Esophagus squamous epithelium (tissue), 5 donors: ENCODE data around the gene MSH3. TPM values are rescaled to one million over a fixed set of nuclear protein-coding genes. Genes with fewer than 3 reads are reported as not detected.

Source experiments
- DNase-seq: peaks from one replicate; lab custom pipeline; 2025; lab: John Stamatoyannopoulos, UW
- H3K27ac ChIP-seq, 4 donors: fragments of 200-600 bp; sonication (generic); one replicate each; pipeline ENCODE4 v1.5.1; 2016 to 2019; ENCODE audit warnings: mild to moderate bottlenecking in 1 of 4
- H3K27me3 ChIP-seq, 4 donors: fragments of 200-600 bp; sonication (generic); 1 replicate in 3 of 4; 2 replicates in 1 of 4; pipeline versions ENCODE4 v1.5.1 to v1.6.0; 2017 to 2021; ENCODE audit warnings: antibody characterized with exemption in 1 of 4
- H3K36me3 ChIP-seq, 3 donors: fragments of 200-600 bp; sonication (generic); one replicate each; pipeline ENCODE4 v1.5.1; 2016 to 2019
- H3K4me1 ChIP-seq, 3 donors: fragments of 200-600 bp; sonication (generic); one replicate each; pipeline ENCODE4 v1.5.1; 2017 to 2019
- H3K4me3 ChIP-seq, 4 donors: fragments of 200-600 bp; sonication (generic); 1 replicate in 3 of 4; 2 replicates in 1 of 4; pipeline ENCODE4 v1.5.1; 2016 to 2019; ENCODE audit warnings: mild to moderate bottlenecking in 2 of 4, moderate library complexity in 1 of 4
- H3K9me3 ChIP-seq, 3 donors: fragments of 200-600 bp; sonication (generic); one replicate each; pipeline ENCODE4 v1.5.1; 2016 to 2019
- POLR2A ChIP-seq, 4 donors: fragments of 450-650 bp; IDR thresholded peaks; one replicate each; pipeline ENCODE4 v1.6.1; 2017; ENCODE audit warnings: antibody characterized with exemption in 4 of 4, mild to moderate bottlenecking in 4 of 4, moderate library complexity in 3 of 4
- WGBS, 2 donors: methylation state at CpG; one replicate each; pipeline ENCODE4 v1.1.5; 2018; 5-methylcytosine and 5-hydroxymethylcytosine counted together
- intact Hi-C: fragments of 100-400 bp; cut with DNase I; formaldehyde crosslinking; loops from one replicate; pipeline ENCODE4 v1.15.0; 2022
- total RNA-seq, 4 donors: library from RNA; depleted of rRNA; stranded (reverse); fragments of >200 nt; gene quantifications; one replicate each; pipeline ENCODE4 v1.1.0, GENCODE V29; 2016
- TF ChIP-seq, protein P1 (sequence below), 6 experiments: fragments of 450-650 bp in 4 of 6; fragments of 200-600 bp in 2 of 6; sonication (generic) in 2 of 6; IDR thresholded peaks; one replicate each; pipeline ENCODE4 v1.5.1; 2016 to 2019; ENCODE audit warnings: antibody characterized with exemption in 6 of 6, mild to moderate bottlenecking in 4 of 6, moderate library complexity in 4 of 6
- donor health status: DM: yes; HTN: yes; CAD: no.

Gene MSH3
- total RNA-seq, 4 donors from 2014 or later: 6.6 to 12.5 (median 11.6) TPM

DNA sequence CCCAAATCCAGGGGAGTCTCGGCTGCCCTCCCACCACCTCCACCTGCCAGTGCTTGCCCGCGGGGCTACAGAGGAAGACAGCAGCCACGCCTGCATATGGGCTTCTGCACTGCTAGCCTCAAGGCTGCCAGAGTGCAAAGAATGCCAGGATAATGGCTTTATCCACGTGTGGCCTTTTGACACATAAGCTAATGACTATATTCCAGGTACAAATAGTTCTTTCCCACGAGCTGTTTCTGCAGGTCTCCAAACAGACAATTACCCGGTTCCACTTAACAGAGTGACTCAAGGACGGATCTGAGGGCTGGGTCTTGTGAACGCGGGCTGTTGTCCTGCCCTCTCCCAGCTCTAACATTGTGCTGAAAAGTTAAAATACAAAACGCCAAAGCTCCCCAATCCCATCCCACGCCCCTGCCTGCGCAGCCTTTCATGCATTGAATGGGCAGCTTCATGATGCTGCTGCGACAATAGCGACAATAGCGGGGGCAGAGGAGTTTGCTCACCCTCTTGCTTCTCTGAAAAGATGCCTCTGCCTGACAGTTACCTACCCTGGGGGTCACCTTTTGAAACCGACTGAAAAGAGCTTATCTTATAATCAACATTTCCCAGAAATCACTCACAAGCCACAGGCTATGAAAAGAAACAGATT lies 39.1 kb upstream of the MSH3 start:
- no peak overlapping the region for H3K4me3 ChIP-seq
- DNase-seq: no peak
- intact Hi-C loops: no loop called here
- H3K27me3 ChIP-seq: no peaks in the 10 kb centered on the region
- H3K27ac ChIP-seq: no peak overlapping the region
- TF ChIP-seq POLR2A (IDR thresholded peaks at IDR 0.05): no peak
- TF ChIP-seq, protein P1, sequence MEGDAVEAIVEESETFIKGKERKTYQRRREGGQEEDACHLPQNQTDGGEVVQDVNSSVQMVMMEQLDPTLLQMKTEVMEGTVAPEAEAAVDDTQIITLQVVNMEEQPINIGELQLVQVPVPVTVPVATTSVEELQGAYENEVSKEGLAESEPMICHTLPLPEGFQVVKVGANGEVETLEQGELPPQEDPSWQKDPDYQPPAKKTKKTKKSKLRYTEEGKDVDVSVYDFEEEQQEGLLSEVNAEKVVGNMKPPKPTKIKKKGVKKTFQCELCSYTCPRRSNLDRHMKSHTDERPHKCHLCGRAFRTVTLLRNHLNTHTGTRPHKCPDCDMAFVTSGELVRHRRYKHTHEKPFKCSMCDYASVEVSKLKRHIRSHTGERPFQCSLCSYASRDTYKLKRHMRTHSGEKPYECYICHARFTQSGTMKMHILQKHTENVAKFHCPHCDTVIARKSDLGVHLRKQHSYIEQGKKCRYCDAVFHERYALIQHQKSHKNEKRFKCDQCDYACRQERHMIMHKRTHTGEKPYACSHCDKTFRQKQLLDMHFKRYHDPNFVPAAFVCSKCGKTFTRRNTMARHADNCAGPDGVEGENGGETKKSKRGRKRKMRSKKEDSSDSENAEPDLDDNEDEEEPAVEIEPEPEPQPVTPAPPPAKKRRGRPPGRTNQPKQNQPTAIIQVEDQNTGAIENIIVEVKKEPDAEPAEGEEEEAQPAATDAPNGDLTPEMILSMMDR (IDR thresholded peaks at IDR 0.05): no peak
- no peaks in the 10 kb centered on the region for H3K4me1 ChIP-seq
- 65 to 69% methylated on average over 13 to 15 of the region's 17 CpGs for WGBS, 2 donors
- no peaks in the 10 kb centered on the region for H3K9me3 ChIP-seq
- H3K36me3 ChIP-seq: no peaks in the 10 kb centered on the region

DNA sequence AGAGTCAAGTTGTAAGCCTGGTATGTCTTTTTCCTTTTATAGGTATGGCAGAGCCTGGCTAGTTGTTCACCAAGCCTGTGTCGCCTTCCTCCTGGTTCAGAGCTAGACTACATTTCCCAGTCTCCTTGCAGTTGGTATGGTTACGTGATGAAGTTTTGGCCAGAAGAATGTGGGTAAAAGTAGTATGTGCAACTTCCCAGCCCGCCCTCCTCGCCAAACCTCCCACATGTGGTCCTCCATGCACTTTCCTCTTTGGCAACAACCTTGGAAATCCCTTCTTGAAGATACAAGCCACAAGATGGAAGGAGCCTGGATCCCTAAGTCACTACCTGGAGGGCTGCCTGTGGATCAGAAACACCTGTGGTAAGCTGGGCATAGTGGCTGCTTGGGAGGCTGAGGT lies 36.0 kb upstream of the MSH3 start:
- H3K27ac ChIP-seq: no peak overlapping the region
- intact Hi-C loops: no loop called here
- 84 to 86% methylated on average over 3 to 4 of the region's 4 CpGs for WGBS, 2 donors
- no peaks in the 10 kb centered on the region for H3K9me3 ChIP-seq
- no peak for TF ChIP-seq POLR2A (IDR thresholded peaks at IDR 0.05)
- TF ChIP-seq, protein P1 (IDR thresholded peaks at IDR 0.05): no peak
- no peaks in the 10 kb centered on the region for H3K27me3 ChIP-seq
- H3K4me3 ChIP-seq: no peak overlapping the region
- no peaks in the 10 kb centered on the region for H3K4me1 ChIP-seq
- H3K36me3 ChIP-seq: no peaks in the 10 kb centered on the region
- no peak for DNase-seq

DNA sequence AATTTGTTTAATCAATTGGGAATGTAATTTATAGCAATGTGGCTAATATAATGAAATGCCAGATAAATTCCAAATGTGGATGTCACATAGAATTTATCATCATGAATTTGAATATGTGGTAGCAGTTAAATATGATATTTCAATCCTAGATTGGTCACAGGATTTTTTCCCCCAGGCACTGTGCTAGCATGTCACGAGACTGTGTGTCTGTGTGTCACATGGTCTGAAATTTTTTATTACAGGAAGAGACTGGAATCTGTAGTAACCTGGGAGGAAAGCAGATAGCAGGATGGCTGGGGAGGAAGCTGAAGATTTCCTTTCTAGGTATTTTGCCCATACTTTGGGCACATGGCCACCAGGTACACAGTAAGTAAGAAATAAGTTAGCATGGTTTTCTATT lies 35.4 kb upstream of the MSH3 start:
- H3K4me1 ChIP-seq: no peaks in the 10 kb centered on the region
- TF ChIP-seq, protein P1 (IDR thresholded peaks at IDR 0.05): no peak
- TF ChIP-seq POLR2A (IDR thresholded peaks at IDR 0.05): no peak
- 92 to 100% methylated on average over 1 of the region's 1 CpG for WGBS, 2 donors
- no peaks in the 10 kb centered on the region for H3K36me3 ChIP-seq
- H3K4me3 ChIP-seq: no peak overlapping the region
- no peak overlapping the region for H3K27ac ChIP-seq
- H3K27me3 ChIP-seq: no peaks in the 10 kb centered on the region
- no peak for DNase-seq
- no peaks in the 10 kb centered on the region for H3K9me3 ChIP-seq
- intact Hi-C loops: no loop called here

- Histone ChIP-seq H3K36me3 (no peaks in the 10 kb centered on the region), H3K4me1 (no peaks in the 10 kb centered on the region), H3K9me3 (no peaks in the 10 kb centered on the region), H3K27ac (no peak overlapping the region), H3K4me3 (no peak overlapping the region), H3K27me3 (no peaks in the 10 kb centered on the region)
- intact Hi-C loops: no loop called here
- no peak for TF ChIP-seq POLR2A (IDR thresholded peaks at IDR 0.05)
- TF ChIP-seq, protein P1 (IDR thresholded peaks at IDR 0.05): no peak
- 64 to 78% methylated on average over 4 of the region's 4 CpGs for WGBS, 2 donors
- DNase-seq: no peak
Observed at GRCh38 chr5:80620211-80620610, 34.2 kb upstream of the MSH3 start.

DNA sequence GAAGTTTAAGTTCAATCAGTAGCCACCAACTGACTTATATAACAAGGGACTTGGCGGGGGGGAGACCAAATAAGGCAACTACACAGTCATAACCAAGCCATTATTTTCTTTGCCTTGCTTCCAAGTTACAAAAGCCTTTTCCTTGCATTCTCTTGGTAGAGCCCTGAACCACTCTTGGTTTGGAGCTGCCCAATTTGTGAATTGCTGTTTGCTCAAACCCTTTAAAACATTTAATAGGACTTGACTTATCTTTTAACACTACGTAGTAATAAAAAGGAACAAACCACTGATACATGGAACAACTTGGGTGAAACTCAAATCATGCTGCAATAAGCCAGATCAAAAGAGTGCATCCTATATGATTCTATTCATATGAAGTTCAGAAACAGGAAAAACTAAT lies 31.7 kb upstream of the MSH3 start:
- Histone ChIP-seq H3K27me3 (no peaks in the 10 kb centered on the region), H3K27ac (no peak overlapping the region), H3K9me3 (no peaks in the 10 kb centered on the region), H3K4me1 (no peaks in the 10 kb centered on the region), H3K4me3 (no peak overlapping the region), H3K36me3 (no peaks in the 10 kb centered on the region)
- TF ChIP-seq POLR2A (IDR thresholded peaks at IDR 0.05): no peak
- TF ChIP-seq, protein P1 (IDR thresholded peaks at IDR 0.05): no peak
- DNase-seq: no peak
- 93% methylated on average over 2 of the region's 2 CpGs for WGBS, 2 donors
- intact Hi-C loops: no loop called here
